Peyer's patch (tissue), 4 donors: ENCODE measurements around the gene MED16.

Source experiments
- CTCF ChIP-seq, 6 experiments: fragments of 450-650 bp in 4 of 6; fragments of 200-600 bp in 2 of 6; sonication (generic) in 1 of 6; IDR thresholded peaks; one replicate each; pipeline ENCODE4 v1.5.1; 2017 to 2019; ENCODE audit warnings: antibody characterized with exemption in 6 of 6, mild to moderate bottlenecking in 3 of 6, moderate library complexity in 1 of 6
- POLR2A ChIP-seq, 2 donors: fragments of 450-650 bp; IDR thresholded peaks; one replicate each; pipeline ENCODE4 v1.5.1; 2017; ENCODE audit warnings: antibody characterized with exemption in 2 of 2, mild to moderate bottlenecking in 2 of 2, moderate library complexity in 2 of 2

- no peak for TF ChIP-seq CTCF (IDR thresholded peaks at IDR 0.05)
- TF ChIP-seq POLR2A (IDR thresholded peaks at IDR 0.05) = no peak
Measured at GRCh38 chr19:868458-869244, 24.3 kb downstream of the MED16 start.
